Naive B cell (primary cell): ENCODE measurements around the gene DNAJC21. TPM values are rescaled to one million over a fixed set of nuclear protein-coding genes. Genes with fewer than 3 reads are reported as not detected.
"Not testable (repeated sequence)": the region's sequence is repeated elsewhere in the genome, so short reads cannot be mapped to it uniquely, and the experiment has no call there.

ENCODE experiments used
- ATAC-seq, 2 donors: fragments of 150-1000 bp; cut with Tn5 transposase; 2 replicates each; pipeline ENCODE4 v1.10.0; 2021; ENCODE audit warnings: low read depth in 2 of 2, mild to moderate bottlenecking in 2 of 2, moderate library complexity in 2 of 2
- DNase-seq: peaks from one replicate; pipeline ENCODE4 v3.0.0; 2022
- H3K27ac Mint-ChIP-seq, 6 donors: one replicate each; pipeline ENCODE4 v1.8.0; 2020 to 2022; ENCODE audit warnings: mild to moderate bottlenecking in 6 of 6, mixed read lengths in 6 of 6, moderate library complexity in 5 of 6, inconsistent platforms in 2 of 6
- H3K27me3 Mint-ChIP-seq, 3 donors: one replicate each; pipeline ENCODE4 v1.8.0; 2021 to 2022; ENCODE audit warnings: mixed read lengths in 3 of 3, mild to moderate bottlenecking in 1 of 3
- H3K36me3 Mint-ChIP-seq, 2 donors: one replicate each; pipeline ENCODE4 v1.8.0; 2020 to 2022; ENCODE audit warnings: mixed read lengths in 2 of 2, inconsistent platforms in 1 of 2, mild to moderate bottlenecking in 1 of 2
- H3K4me1 Mint-ChIP-seq, 3 donors: one replicate each; pipeline ENCODE4 v1.8.0; 2020 to 2022; ENCODE audit warnings: mixed read lengths in 3 of 3, inconsistent platforms in 1 of 3, mild to moderate bottlenecking in 1 of 3, moderate library complexity in 1 of 3
- H3K4me3 Mint-ChIP-seq, 8 donors: one replicate each; pipeline ENCODE4 v1.8.0; 2020 to 2022; ENCODE audit warnings: mild to moderate bottlenecking in 8 of 8, mixed read lengths in 8 of 8, moderate library complexity in 8 of 8, inconsistent platforms in 2 of 8
- H3K9me3 Mint-ChIP-seq, 7 donors: one replicate each; pipeline ENCODE4 v1.8.0; 2020 to 2022; ENCODE audit warnings: mixed read lengths in 7 of 7, mild to moderate bottlenecking in 5 of 7, inconsistent platforms in 2 of 7, moderate library complexity in 1 of 7
- polyA plus RNA-seq, 6 donors: library from polyadenylated mRNA; unstranded; fragments of 300-500 nt; fragmentation: Illumina TruSeq; gene quantifications; one replicate each; pipeline ENCODE4 v1.2.3, GENCODE V29; 2021; ENCODE audit warnings: low read depth in 6 of 6

DNAJC21 gene
- polyA plus RNA-seq, 6 donors from 2014 or later: 6.6 to 30.8 (median 21.6) TPM

- H3K27me3 Mint-ChIP-seq: no peaks in the 10 kb centered on the region
- no peaks in the 10 kb centered on the region for H3K9me3 Mint-ChIP-seq
- DNase-seq (no peak), ATAC-seq (no peak)
- H3K4me1 Mint-ChIP-seq: peaks cover 0 to 8% (median 0%) of the 10 kb centered on the region in 3 donors
- H3K27ac Mint-ChIP-seq: no peak overlapping the region
- H3K4me3 Mint-ChIP-seq: no peak overlapping the region
- H3K36me3 Mint-ChIP-seq: no peaks in the 10 kb centered on the region
These were observed 23.8 kb upstream of the DNAJC21 start for GRCh38 chr5:34905564-34905963.

GRCh38 chr5:34913072-34913471 is 16.3 kb upstream of the DNAJC21 start:
- Mint-ChIP-seq H3K36me3 (peaks cover 0 to 9% of the 10 kb centered on the region in 2 donors), H3K27me3 (no peaks in the 10 kb centered on the region), H3K4me1 (peaks cover 21 to 37% (median 34%) of the 10 kb centered on the region in 3 donors), H3K27ac (no peak overlapping the region), H3K4me3 (no peak overlapping the region), H3K9me3 (no peaks in the 10 kb centered on the region)
- ATAC-seq: no peak
- no peak for DNase-seq

GRCh38 chr5:34914671-34915138 is 14.7 kb upstream of the DNAJC21 start:
- peaks cover 21 to 36% (median 34%) of the 10 kb centered on the region in 3 donors for H3K4me1 Mint-ChIP-seq
- no peak for DNase-seq
- no peak overlapping the region for H3K27ac Mint-ChIP-seq
- no peak for ATAC-seq
- no peak overlapping the region for H3K4me3 Mint-ChIP-seq
- no peaks in the 10 kb centered on the region for H3K27me3 Mint-ChIP-seq
- H3K9me3 Mint-ChIP-seq: no peaks in the 10 kb centered on the region
- H3K36me3 Mint-ChIP-seq: peaks cover 0 to 9% of the 10 kb centered on the region in 2 donors

GRCh38 chr5:34915139-34915855 is 14.1 kb upstream of the DNAJC21 start, which contains the start of the genes BRIX1 and RAD1:
Gene BRIX1, plus strand, starts transcription at chr5:34915711. Its CDS starts 28 bp downstream, at chr5:34915739.
Gene RAD1, minus strand, starts transcription at chr5:34915504. Its CDS starts 612 bp downstream, at chr5:34914892.
- no peaks in the 10 kb centered on the region for H3K27me3 Mint-ChIP-seq
- peaks cover 21 to 34% (median 30%) of the 10 kb centered on the region in 3 donors for H3K4me1 Mint-ChIP-seq
- H3K4me3 Mint-ChIP-seq: peak within 1 kb of the TSS in 4 of 8 donors; percentile 52 to 77 (median 64)
- ATAC-seq (peak; percentile 97), DNase-seq (peak; percentile 97)
- peak within 1 kb of the TSS in 1 of 6 donors; percentile 73 for H3K27ac Mint-ChIP-seq
- H3K36me3 Mint-ChIP-seq: peaks cover 0 to 9% of the 10 kb centered on the region in 2 donors
- H3K9me3 Mint-ChIP-seq: no peaks in the 10 kb centered on the region

GRCh38 chr5:34915856-34916192 is 13.5 kb upstream of the DNAJC21 start:
- Mint-ChIP-seq H3K36me3 (peaks cover 0 to 9% of the 10 kb centered on the region in 2 donors), H3K27me3 (no peaks in the 10 kb centered on the region), H3K4me1 (peaks cover 24 to 34% (median 29%) of the 10 kb centered on the region in 3 donors), H3K4me3 (no peak overlapping the region), H3K9me3 (no peaks in the 10 kb centered on the region), H3K27ac (no peak overlapping the region)
- peak in 1 of 2 donors; percentile 16 for ATAC-seq
- DNase-seq: no peak

- Mint-ChIP-seq H3K36me3 (peaks cover 0 to 6% of the 10 kb centered on the region in 2 donors), H3K27ac (peak overlapping the region in 1 of 6 donors; percentile 73), H3K4me1 (peaks cover 24 to 34% (median 29%) of the 10 kb centered on the region in 3 donors), H3K4me3 (peak overlapping the region in 2 of 8 donors; percentile 22 to 77), H3K9me3 (no peaks in the 10 kb centered on the region), H3K27me3 (no peaks in the 10 kb centered on the region)
- no peak for ATAC-seq
- no peak for DNase-seq
These were observed 12.8 kb upstream of the DNAJC21 start for GRCh38 chr5:34916518-34916917.

GRCh38 chr5:34918025-34918424 is 11.3 kb upstream of the DNAJC21 start:
- Mint-ChIP-seq H3K27me3 (no peaks in the 10 kb centered on the region), H3K4me1 (peaks cover 24 to 34% (median 29%) of the 10 kb centered on the region in 3 donors), H3K27ac (peak overlapping the region in 1 of 6 donors; percentile 11), H3K9me3 (no peaks in the 10 kb centered on the region), H3K36me3 (no peaks in the 10 kb centered on the region), H3K4me3 (no peak overlapping the region)
- no peak for ATAC-seq
- DNase-seq: no peak

- Mint-ChIP-seq H3K36me3 (peaks cover 0 to 5% of the 10 kb centered on the region in 2 donors), H3K4me3 (no peak overlapping the region), H3K27me3 (no peaks in the 10 kb centered on the region), H3K4me1 (peaks cover 21 to 26% (median 24%) of the 10 kb centered on the region in 3 donors), H3K27ac (no peak overlapping the region), H3K9me3 (no peaks in the 10 kb centered on the region)
- no peak for ATAC-seq
- DNase-seq: no peak
These were observed 10.3 kb upstream of the DNAJC21 start for GRCh38 chr5:34919077-34919476.

GRCh38 chr5:34923256-34923655 is 6.1 kb upstream of the DNAJC21 start:
- H3K36me3 Mint-ChIP-seq, ATAC-seq, DNase-seq, H3K4me3 Mint-ChIP-seq, H3K27me3 Mint-ChIP-seq, H3K4me1 Mint-ChIP-seq, H3K9me3 Mint-ChIP-seq, H3K27ac Mint-ChIP-seq: not testable (repeated sequence)

- no peak for DNase-seq
- Mint-ChIP-seq H3K4me3 (peak overlapping the region in 1 of 8 donors; percentile 16), H3K36me3 (peaks cover 0 to 5% of the 10 kb centered on the region in 2 donors)
These were observed 5.5 kb upstream of the DNAJC21 start for GRCh38 chr5:34923694-34924461.

GRCh38 chr5:34924462-34924765 is 4.9 kb upstream of the DNAJC21 start:
- Mint-ChIP-seq H3K36me3 (peaks cover 0 to 5% of the 10 kb centered on the region in 2 donors), H3K9me3 (no peaks in the 10 kb centered on the region), H3K4me1 (peaks cover 7 to 9% (median 8%) of the 10 kb centered on the region in 3 donors), H3K27me3 (no peaks in the 10 kb centered on the region), H3K4me3 (no peak overlapping the region), H3K27ac (no peak overlapping the region)
- DNase-seq (no peak), ATAC-seq (no peak)

More at GRCh38 chr5:34923694-34924461, 5.5 kb upstream of the DNAJC21 start:
- H3K27me3 Mint-ChIP-seq: no peaks in the 10 kb centered on the region
- peaks cover 1 to 4% (median 3%) of the 10 kb centered on the region in 3 donors for H3K4me1 Mint-ChIP-seq
- no peaks in the 10 kb centered on the region for H3K9me3 Mint-ChIP-seq
- ATAC-seq: no peak
- peak overlapping the region in 2 of 6 donors; percentile 7 to 18 for H3K27ac Mint-ChIP-seq

- DNase-seq: no peak
These were observed 3.0 kb upstream of the DNAJC21 start for GRCh38 chr5:34926318-34926888.

GRCh38 chr5:34927785-34928184 is 1.6 kb upstream of the DNAJC21 start:
- no peaks in the 10 kb centered on the region for H3K27me3 Mint-ChIP-seq
- peaks cover 0 to 5% of the 10 kb centered on the region in 2 donors for H3K36me3 Mint-ChIP-seq
- peaks cover 21 to 27% (median 26%) of the 10 kb centered on the region in 3 donors for H3K4me1 Mint-ChIP-seq
- no peak overlapping the region for H3K27ac Mint-ChIP-seq
- no peaks in the 10 kb centered on the region for H3K9me3 Mint-ChIP-seq
- ATAC-seq (no peak), DNase-seq (no peak)
- H3K4me3 Mint-ChIP-seq: peak overlapping the region in 3 of 8 donors; percentile 9 to 99 (median 47)

More at GRCh38 chr5:34926318-34926888, 3.0 kb upstream of the DNAJC21 start:
- H3K9me3 Mint-ChIP-seq: no peaks in the 10 kb centered on the region
- peaks cover 0 to 5% of the 10 kb centered on the region in 2 donors for H3K36me3 Mint-ChIP-seq
- peaks cover 18 to 23% (median 21%) of the 10 kb centered on the region in 3 donors for H3K4me1 Mint-ChIP-seq
- H3K27ac Mint-ChIP-seq: peak overlapping the region in 2 of 6 donors; percentile 24 to 71
- H3K4me3 Mint-ChIP-seq: no peak overlapping the region
- H3K27me3 Mint-ChIP-seq: no peaks in the 10 kb centered on the region
- ATAC-seq: no peak
